ENCODE measurements around the gene RAD51AP1. TPM values are rescaled to one million over a fixed set of nuclear protein-coding genes. Genes with fewer than 3 reads are reported as not detected.

The RAD51AP1 gene
- total RNA-seq, 2 donors from 2014 or later: 21.4 to 34.4 TPM

- Mint-ChIP-seq H3K4me1 (ENCODE audit: low read depth in 2 of 2) (no peaks in the 10 kb centered on the region), H3K4me3 (no peak overlapping the region), H3K36me3 (no peaks in the 10 kb centered on the region), H3K9me3 (no peaks in the 10 kb centered on the region), H3K27ac (no peak overlapping the region), H3K27me3 (peaks cover 13 to 14% of the 10 kb centered on the region in 2 donors)
- ATAC-seq (no peak), DNase-seq (ENCODE audit: low spot score) (no peak)
These were observed 47.8 kb downstream of the RAD51AP1 start for GRCh38 chr12:4586500-4586899.

GRCh38 chr12:4587108-4587507 is 48.4 kb downstream of the RAD51AP1 start:
- H3K27me3 Mint-ChIP-seq: peaks cover 13 to 14% of the 10 kb centered on the region in 2 donors
- ATAC-seq (no peak), DNase-seq (ENCODE audit: low spot score) (no peak)
- H3K27ac Mint-ChIP-seq: no peak overlapping the region
- no peaks in the 10 kb centered on the region for H3K9me3 Mint-ChIP-seq
- no peaks in the 10 kb centered on the region for H3K4me1 Mint-ChIP-seq (ENCODE audit: low read depth in 2 of 2)
- no peak overlapping the region for H3K4me3 Mint-ChIP-seq
- no peaks in the 10 kb centered on the region for H3K36me3 Mint-ChIP-seq

- DNase-seq (ENCODE audit: low spot score): no peak
- H3K4me3 Mint-ChIP-seq: no peak overlapping the region
- no peaks in the 10 kb centered on the region for H3K9me3 Mint-ChIP-seq
- H3K27me3 Mint-ChIP-seq: peaks cover 10 to 15% of the 10 kb centered on the region in 2 donors
- H3K36me3 Mint-ChIP-seq: no peaks in the 10 kb centered on the region
- no peaks in the 10 kb centered on the region for H3K4me1 Mint-ChIP-seq (ENCODE audit: low read depth in 2 of 2)
- no peak overlapping the region for H3K27ac Mint-ChIP-seq
- ATAC-seq: no peak
These were observed 50.2 kb downstream of the RAD51AP1 start for GRCh38 chr12:4588916-4589315.

- DNase-seq (ENCODE audit: low spot score) (no peak), ATAC-seq (no peak)
- H3K4me1 Mint-ChIP-seq (ENCODE audit: low read depth in 2 of 2): no peaks in the 10 kb centered on the region
- H3K4me3 Mint-ChIP-seq: no peak overlapping the region
- H3K27me3 Mint-ChIP-seq: peaks cover 7 to 13% of the 10 kb centered on the region in 2 donors
- no peaks in the 10 kb centered on the region for H3K9me3 Mint-ChIP-seq
- H3K36me3 Mint-ChIP-seq: no peaks in the 10 kb centered on the region
- H3K27ac Mint-ChIP-seq: no peak overlapping the region
These were observed 51.3 kb downstream of the RAD51AP1 start for GRCh38 chr12:4589941-4590340.

- Mint-ChIP-seq H3K36me3 (no peaks in the 10 kb centered on the region), H3K4me3 (no peak overlapping the region), H3K27ac (no peak overlapping the region), H3K9me3 (no peaks in the 10 kb centered on the region), H3K27me3 (peaks cover 7 to 13% of the 10 kb centered on the region in 2 donors), H3K4me1 (ENCODE audit: low read depth in 2 of 2) (no peaks in the 10 kb centered on the region)
- ATAC-seq (no peak), DNase-seq (ENCODE audit: low spot score) (no peak)
These were observed 52.5 kb downstream of the RAD51AP1 start for GRCh38 chr12:4591180-4591687.

GRCh38 chr12:4595881-4596280 is 57.2 kb downstream of the RAD51AP1 start:
- Mint-ChIP-seq H3K27ac (no peak overlapping the region), H3K27me3 (peaks cover 0 to 4% of the 10 kb centered on the region in 2 donors), H3K4me1 (ENCODE audit: low read depth in 2 of 2) (no peaks in the 10 kb centered on the region), H3K36me3 (no peaks in the 10 kb centered on the region), H3K4me3 (no peak overlapping the region), H3K9me3 (no peaks in the 10 kb centered on the region)
- no peak for DNase-seq (ENCODE audit: low spot score)
- no peak for ATAC-seq

- DNase-seq (ENCODE audit: low spot score) (no peak), ATAC-seq (no peak)
- Mint-ChIP-seq H3K4me1 (ENCODE audit: low read depth in 2 of 2) (peaks cover 9 to 15% of the 10 kb centered on the region in 2 donors), H3K4me3 (no peak overlapping the region), H3K27me3 (peaks cover 17 to 19% of the 10 kb centered on the region in 2 donors), H3K36me3 (no peaks in the 10 kb centered on the region), H3K27ac (no peak overlapping the region), H3K9me3 (no peaks in the 10 kb centered on the region)
These were observed 64.7 kb downstream of the RAD51AP1 start for GRCh38 chr12:4603421-4603820.

- peaks cover 9 to 15% of the 10 kb centered on the region in 2 donors for H3K4me1 Mint-ChIP-seq (ENCODE audit: low read depth in 2 of 2)
- no peak overlapping the region for H3K27ac Mint-ChIP-seq
- no peak for DNase-seq (ENCODE audit: low spot score)
- H3K27me3 Mint-ChIP-seq: peaks cover 17 to 19% of the 10 kb centered on the region in 2 donors
- H3K4me3 Mint-ChIP-seq: no peak overlapping the region
- no peaks in the 10 kb centered on the region for H3K9me3 Mint-ChIP-seq
- no peak for ATAC-seq
- no peaks in the 10 kb centered on the region for H3K36me3 Mint-ChIP-seq
These were observed 65.3 kb downstream of the RAD51AP1 start for GRCh38 chr12:4603946-4604345.

GRCh38 chr12:4604684-4605193 is 66.0 kb downstream of the RAD51AP1 start:
- peaks cover 17 to 19% of the 10 kb centered on the region in 2 donors for H3K27me3 Mint-ChIP-seq
- ATAC-seq (peak; percentile 94 to 96), DNase-seq (ENCODE audit: low spot score) (peak; percentile 86)
- H3K4me3 Mint-ChIP-seq: peak overlapping the region; percentile 96
- H3K27ac Mint-ChIP-seq: peak overlapping the region; percentile 75 to 88
- peaks cover 12 to 18% of the 10 kb centered on the region in 2 donors for H3K4me1 Mint-ChIP-seq (ENCODE audit: low read depth in 2 of 2)
- H3K9me3 Mint-ChIP-seq: no peaks in the 10 kb centered on the region
- no peaks in the 10 kb centered on the region for H3K36me3 Mint-ChIP-seq

GRCh38 chr12:4607056-4607455 is 68.4 kb downstream of the RAD51AP1 start:
- no peak for DNase-seq (ENCODE audit: low spot score)
- ATAC-seq: no peak
- H3K27me3 Mint-ChIP-seq: peaks cover 16 to 18% of the 10 kb centered on the region in 2 donors
- peaks cover 12 to 20% of the 10 kb centered on the region in 2 donors for H3K4me1 Mint-ChIP-seq (ENCODE audit: low read depth in 2 of 2)
- H3K9me3 Mint-ChIP-seq: no peaks in the 10 kb centered on the region
- no peak overlapping the region for H3K27ac Mint-ChIP-seq
- no peak overlapping the region for H3K4me3 Mint-ChIP-seq
- no peaks in the 10 kb centered on the region for H3K36me3 Mint-ChIP-seq

- H3K9me3 Mint-ChIP-seq: no peaks in the 10 kb centered on the region
- DNase-seq (ENCODE audit: low spot score) (no peak), ATAC-seq (no peak)
- H3K36me3 Mint-ChIP-seq: peaks cover 7% of the 10 kb centered on the region
- no peak overlapping the region for H3K4me3 Mint-ChIP-seq
- H3K4me1 Mint-ChIP-seq (ENCODE audit: low read depth in 2 of 2): peaks cover 12 to 20% of the 10 kb centered on the region in 2 donors
- peaks cover 0 to 4% of the 10 kb centered on the region in 2 donors for H3K27me3 Mint-ChIP-seq
- H3K27ac Mint-ChIP-seq: no peak overlapping the region
These were observed 70.4 kb downstream of the RAD51AP1 start for GRCh38 chr12:4609071-4609470.

Other genes with a start within 250 kb of the RAD51AP1 start
- 10 to 100 TPM in 1 of 2 donors, 1 to 10 TPM in 1; 7.4 to 10.2 TPM for gene TIGAR, start 217.7 kb upstream of the RAD51AP1 start, total RNA-seq
- gene FGF23, start 159.2 kb upstream of the RAD51AP1 start, total RNA-seq: not detected
- gene FGF6, start 93.1 kb upstream of the RAD51AP1 start, total RNA-seq: not detected
- gene DYRK4, start 23.3 kb downstream of the RAD51AP1 start, total RNA-seq: 10 to 100 TPM; 24.0 to 30.2 TPM
- under 1 TPM; 0.71 to 0.86 TPM for gene AKAP3, start 110.2 kb downstream of the RAD51AP1 start, total RNA-seq
- gene NDUFA9, start 110.2 kb downstream of the RAD51AP1 start, total RNA-seq: 100 to 1,000 TPM; 121 to 134 TPM
- 1 to 10 TPM in 1 of 2 donors, under 1 TPM in 1; 0.50 to 1.1 TPM for gene GALNT8, start 181.5 kb downstream of the RAD51AP1 start, total RNA-seq

Measured in natural killer cell treated with Interleukin-12 subunit alpha and Interleukin-12 subunit beta and Interleukin-15 and Interleukin-18, amount 100 ng/mL, for 72 hours (primary cell).